Measurements from ENCODE around the gene SPINK5.
A peak's percentile ranks its signal among the peaks of the same experiment; 100 is the strongest.
"Not testable (repeated sequence)": the region's sequence is repeated elsewhere in the genome, so short reads cannot be mapped to it uniquely, and the experiment has no call there.

SPINK5 gene, protein sequence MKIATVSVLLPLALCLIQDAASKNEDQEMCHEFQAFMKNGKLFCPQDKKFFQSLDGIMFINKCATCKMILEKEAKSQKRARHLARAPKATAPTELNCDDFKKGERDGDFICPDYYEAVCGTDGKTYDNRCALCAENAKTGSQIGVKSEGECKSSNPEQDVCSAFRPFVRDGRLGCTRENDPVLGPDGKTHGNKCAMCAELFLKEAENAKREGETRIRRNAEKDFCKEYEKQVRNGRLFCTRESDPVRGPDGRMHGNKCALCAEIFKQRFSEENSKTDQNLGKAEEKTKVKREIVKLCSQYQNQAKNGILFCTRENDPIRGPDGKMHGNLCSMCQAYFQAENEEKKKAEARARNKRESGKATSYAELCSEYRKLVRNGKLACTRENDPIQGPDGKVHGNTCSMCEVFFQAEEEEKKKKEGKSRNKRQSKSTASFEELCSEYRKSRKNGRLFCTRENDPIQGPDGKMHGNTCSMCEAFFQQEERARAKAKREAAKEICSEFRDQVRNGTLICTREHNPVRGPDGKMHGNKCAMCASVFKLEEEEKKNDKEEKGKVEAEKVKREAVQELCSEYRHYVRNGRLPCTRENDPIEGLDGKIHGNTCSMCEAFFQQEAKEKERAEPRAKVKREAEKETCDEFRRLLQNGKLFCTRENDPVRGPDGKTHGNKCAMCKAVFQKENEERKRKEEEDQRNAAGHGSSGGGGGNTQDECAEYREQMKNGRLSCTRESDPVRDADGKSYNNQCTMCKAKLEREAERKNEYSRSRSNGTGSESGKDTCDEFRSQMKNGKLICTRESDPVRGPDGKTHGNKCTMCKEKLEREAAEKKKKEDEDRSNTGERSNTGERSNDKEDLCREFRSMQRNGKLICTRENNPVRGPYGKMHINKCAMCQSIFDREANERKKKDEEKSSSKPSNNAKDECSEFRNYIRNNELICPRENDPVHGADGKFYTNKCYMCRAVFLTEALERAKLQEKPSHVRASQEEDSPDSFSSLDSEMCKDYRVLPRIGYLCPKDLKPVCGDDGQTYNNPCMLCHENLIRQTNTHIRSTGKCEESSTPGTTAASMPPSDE

DNA sequence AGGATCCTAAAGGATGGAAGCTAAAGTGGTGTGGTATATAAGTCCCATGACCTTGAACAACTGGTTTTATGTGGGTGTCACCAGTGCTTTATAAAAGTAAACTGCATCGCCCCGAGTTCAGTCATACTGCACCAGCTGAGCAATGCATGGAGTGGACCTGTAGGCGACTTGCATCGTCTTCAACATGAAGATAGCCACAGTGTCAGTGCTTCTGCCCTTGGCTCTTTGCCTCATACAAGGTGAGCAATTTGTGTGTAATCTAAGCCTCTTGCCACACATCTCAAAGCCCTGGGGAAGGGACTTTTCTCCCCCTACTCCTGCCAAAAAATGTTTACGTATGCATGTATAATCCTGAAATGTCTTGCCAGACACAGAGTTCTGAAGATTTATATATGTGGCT is at the start of gene SPINK5:
TSS of gene SPINK5 (plus strand) at position 120 of the 400 bp plus-strand sequence. CDS start at position 185, 65 bp downstream.
- intact Hi-C loops (cut with DNase I) = no loop called here

DNA sequence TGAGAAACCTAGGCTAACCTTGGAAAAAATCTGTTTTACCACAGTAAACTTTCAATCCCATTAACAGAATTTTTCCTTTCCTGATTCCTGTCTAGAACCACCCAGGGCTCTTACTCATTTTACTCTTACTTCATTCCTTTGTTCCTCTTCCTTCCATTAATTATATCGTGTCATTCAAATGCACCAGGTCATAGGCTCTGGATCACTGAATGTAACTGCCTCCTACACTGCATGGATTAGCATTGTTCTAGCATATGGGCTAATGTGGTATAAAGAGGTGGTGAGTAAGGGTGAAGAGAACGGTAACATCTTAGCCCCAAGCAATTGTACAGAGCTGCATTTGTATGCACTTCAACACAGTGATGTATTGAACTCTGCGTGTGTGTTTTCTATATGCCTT is 49.5 kb upstream of the SPINK5 start:
- intact Hi-C loops (cut with DNase I) = no loop called here
- no peak for DNase-seq

More for the DNA sequence above, at the start of gene SPINK5:
- no peak for DNase-seq

DNA sequence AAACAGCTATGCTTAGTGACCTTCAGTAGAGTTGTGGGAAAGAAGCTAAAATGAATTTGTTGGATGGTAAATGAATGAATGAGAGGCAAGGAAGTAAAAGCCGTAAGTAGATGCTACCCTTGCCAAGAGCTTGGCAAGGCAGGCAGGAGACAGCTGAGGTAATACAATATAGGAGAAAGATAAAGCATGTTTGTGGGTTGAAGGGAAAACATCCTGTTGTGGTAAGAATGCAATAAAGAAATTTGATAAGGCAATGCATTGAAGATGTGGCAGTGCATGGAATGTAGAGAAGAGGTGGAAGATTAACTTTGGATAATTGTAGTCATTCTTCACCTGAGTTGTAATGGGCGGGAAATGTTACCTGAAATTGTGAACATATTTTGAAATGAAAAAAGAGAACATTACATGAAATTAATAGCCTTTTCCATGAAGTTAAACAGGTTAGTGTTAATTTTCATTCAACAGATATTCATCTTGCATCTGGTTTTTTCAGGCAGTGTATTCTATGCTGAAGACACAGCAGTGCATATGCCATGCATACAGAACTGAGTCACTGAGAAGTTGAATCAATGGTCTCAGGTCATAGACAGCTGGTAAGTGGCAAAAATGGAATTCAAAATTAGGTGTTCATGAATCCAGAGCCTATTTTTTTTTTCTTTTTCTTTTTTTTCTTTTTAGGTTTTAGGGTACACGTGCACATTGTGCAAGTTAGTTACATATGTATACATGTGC is 43.4 kb upstream of the SPINK5 start:
- DNase-seq = no peak
- intact Hi-C loops (cut with DNase I) = no loop called here

DNA sequence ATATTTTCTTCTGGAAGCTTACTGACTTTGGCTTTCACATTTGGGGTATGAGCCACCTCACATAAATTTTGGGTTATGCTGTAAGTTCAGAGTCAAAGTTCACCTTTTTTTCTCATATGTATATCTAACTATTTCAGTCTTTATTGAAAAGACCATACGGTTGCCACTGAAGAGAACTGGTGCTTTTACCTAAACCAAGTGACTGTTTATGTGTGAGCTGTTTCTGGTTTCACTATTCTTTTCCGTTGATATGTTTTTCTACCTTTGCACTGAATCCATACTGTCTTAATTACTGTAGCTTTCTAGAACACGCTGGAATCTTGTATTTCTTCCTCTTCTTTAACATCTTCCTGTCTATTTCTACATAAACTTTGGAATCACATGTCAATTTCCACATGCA is 36.3 kb upstream of the SPINK5 start:
- no peak for DNase-seq
- intact Hi-C loops (cut with DNase I) = no loop called here

DNA sequence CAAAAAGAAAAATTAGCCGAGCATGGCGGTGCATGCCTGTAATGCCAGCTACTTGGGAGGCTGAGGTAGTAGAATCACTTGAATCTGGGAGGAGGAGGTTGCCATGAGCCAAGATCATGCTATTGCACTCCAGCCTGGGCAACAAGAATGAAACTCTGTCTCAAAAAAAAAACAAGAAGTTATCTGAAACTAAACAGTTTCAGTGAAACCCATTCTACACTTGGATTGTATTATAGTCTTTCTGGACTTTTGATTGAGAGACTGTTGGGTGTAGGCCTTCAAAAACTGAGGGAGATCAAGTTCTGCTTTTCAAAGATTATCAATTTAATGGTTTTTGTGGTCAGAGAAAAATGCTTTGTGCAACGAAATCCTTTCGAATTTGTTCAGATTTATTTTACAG is 34.6 kb upstream of the SPINK5 start:
- DNase-seq = no peak
- intact Hi-C loops (cut with DNase I) = no loop called here

DNA sequence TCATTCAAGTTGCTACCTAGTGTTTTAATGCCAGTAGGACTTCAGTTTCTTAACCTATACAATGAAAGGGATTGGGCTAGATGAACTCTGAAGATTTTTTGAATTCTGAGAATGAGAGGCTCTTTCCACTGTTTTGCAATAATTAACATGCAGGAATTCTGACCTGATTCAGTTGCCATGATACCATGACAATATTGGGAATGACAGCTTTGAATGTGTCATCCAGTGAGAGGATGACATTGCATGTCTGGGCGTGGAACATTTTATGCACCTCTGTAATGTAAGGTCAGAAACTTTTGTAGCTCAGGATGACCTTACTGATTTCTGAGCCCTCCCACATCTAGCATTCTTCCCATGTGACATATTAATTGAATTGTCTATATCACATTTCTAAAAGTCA is 30.6 kb upstream of the SPINK5 start:
- peak in 4 of 42 donors; percentile 11 to 42 (median 19) for DNase-seq
- intact Hi-C loops (cut with DNase I) = no loop called here

DNA sequence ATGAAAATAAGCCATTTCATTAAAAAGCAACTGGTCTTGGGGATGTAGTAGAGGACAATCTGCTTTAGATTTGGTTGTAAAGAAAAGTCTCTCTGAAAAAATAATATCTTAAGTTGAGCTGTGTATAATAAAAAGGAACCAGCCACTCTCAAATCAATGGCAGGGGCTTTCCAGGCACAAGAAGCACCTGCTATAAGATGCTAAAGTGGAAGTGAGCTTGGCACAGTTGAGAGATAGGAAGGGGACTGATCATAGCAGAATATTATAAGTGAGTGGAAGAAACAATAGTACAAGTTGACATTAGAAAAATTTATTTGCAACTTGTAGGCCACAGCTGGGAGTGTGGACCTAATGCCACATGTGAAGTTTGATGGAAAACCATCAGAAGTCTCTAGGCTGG is 28.1 kb upstream of the SPINK5 start:
- no peak for DNase-seq
- intact Hi-C loops (cut with DNase I) = no loop called here

DNA sequence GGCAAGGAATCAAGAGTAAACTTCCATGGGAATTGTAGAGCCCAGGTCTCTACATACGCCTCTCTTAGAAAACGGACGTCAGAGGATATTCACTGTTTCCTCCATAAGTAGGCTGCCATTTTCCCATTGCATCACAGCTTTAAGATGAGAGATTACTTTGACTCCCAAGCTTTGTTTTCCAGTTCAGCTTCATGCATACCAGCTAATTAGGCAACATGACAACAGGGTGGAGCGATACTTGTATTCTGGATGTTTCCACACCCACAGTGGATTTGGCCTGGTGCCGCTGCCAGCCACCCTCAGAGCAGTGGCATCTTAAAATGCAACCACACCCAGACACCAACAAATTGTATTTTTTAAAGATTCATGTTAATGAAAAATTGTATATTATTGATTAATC is 20.9 kb upstream of the SPINK5 start:
- DNase-seq = no peak
- intact Hi-C loops (cut with DNase I) = no loop called here

DNA sequence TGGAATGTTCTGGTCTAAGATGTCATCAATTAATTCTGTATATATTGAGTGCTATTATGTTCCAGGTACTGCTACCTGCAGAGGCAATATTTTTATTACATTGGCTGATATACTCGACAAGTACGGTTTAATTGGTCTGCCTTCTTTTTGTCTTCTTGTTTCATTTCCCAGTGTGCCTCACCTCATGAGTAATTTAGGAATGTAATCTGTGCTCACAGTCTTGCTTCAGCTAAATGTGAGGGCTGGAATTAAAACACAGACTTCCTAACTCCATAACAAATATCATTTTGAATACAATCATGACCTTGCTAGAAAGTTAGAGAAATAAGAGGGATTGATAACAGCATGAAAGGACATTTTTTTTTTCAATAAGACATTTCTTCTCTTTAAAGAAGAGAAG is 20.1 kb upstream of the SPINK5 start:
- intact Hi-C loops (cut with DNase I) = no loop called here
- DNase-seq = no peak

DNA sequence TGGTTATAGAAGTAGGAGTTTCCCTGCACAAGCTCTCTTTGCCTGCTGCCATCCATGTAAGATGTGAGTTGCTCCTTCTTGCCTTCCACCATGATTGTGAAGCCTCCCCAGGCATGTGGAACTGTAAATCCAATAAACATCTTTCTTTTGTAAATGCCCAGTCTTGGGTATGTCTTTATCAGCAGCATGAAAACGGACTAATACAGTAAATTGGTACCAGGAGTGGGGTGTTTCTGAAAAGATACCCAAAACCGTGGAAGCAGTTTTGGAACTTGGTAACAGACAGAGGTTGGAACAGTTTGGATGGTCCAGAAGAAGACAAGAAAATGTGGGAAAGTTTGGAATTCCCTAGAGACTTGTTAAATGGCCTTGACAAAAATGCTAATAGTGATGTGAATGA is 8.6 kb upstream of the SPINK5 start:
- intact Hi-C loops (cut with DNase I); DNase-seq: not testable (repeated sequence)

DNA sequence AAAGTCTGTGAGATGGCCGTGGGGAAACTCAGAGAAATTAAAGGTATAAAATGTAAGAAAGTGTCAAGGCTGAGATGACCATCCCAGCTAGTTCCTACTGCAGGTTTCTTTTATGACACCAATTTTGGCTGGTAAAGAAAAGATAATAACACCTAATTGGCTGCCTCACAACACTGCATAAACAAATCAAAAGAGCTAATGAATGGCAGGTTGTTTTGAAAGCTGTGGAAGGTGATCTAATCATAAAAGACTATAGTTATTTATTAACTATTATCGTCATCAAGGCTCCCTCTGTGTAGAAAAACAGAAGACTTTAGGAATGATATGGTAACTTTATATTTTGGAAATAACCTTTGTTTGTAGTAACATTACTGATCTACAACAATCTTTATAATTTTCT is 3.5 kb upstream of the SPINK5 start:
- intact Hi-C loops (cut with DNase I) = no loop called here
- no peak for DNase-seq

DNA sequence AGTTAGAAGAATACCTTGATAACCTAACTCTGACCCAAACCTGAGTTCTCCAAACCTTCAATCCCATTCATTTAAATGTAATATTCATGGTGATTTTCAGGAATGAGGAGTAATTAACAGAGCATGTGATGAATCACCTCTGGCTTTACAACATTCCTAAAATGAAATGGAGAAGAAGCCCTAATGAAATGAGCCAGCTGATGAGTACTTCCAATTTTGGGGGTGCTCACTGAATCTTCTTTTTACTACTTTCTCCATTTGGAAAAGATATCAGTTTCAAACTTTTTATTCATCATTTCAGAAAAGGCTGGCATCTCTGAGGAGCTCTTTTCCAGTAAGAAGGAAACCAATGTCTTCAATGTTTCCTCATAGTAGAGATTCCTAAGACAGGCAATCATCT is 2.9 kb upstream of the SPINK5 start:
- intact Hi-C loops (cut with DNase I) = no loop called here
- DNase-seq = no peak

DNA sequence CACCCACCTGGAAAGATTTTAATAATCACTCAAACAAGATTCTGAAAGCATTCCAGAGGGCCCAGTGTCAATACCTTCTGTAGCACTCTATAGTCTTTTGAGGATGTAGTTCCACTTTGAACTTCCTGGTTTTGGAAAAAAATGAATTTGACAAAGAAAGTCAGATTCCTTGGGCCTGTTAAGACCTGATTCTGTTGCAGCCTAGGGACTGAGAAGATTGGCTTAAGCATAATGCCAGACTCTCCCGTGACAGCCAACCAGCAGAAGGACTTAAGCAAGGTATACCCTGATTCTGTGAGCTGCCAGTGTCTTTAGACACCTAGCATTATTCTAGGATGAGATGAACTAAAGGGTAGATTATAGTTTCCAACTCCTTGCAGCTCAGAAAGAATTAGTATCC is 6.8 kb downstream of the SPINK5 start:
- no peak for DNase-seq
- intact Hi-C loops (cut with DNase I) = no loop called here

DNA sequence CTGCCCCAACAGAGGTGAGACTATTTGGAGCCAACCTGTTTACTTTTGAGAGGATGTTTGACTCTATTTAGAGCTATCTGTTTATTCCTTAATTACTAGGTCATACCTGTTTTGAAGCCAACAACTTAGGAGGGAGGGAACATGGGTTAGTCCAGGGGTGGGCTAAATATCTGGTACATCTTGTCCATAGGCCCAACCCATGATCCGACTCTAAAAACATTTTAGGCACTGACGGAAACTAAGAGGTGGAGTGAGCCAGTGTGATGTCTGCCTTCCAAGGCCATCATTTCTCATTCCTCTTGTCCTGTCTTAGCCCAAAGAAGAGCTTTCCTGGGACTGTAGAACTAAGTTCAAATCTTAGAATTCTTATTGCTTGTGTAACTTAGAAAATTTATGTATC is 8.4 kb downstream of the SPINK5 start:
- intact Hi-C loops (cut with DNase I) = no loop called here
- no peak for DNase-seq

DNA sequence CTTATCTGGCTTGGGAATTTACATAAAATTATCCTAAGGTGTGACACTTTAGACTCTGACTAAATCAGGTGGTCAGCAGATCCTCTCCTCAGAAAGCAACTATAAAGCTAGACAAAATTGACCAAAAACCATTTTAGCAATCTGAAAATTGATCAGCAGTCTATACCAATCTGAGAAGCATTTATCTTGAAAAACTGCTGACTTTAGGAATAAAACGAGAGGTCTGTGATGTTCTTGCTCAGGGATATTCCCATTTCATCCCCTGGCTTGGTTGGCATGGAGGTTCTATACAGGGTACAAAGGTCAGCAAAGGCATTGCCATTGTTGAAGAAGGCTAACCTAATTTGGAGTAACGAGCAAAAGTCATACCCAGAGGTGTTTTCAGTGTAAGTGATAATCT is 11.7 kb downstream of the SPINK5 start:
- intact Hi-C loops (cut with DNase I) = no loop called here
- no peak for DNase-seq

DNA sequence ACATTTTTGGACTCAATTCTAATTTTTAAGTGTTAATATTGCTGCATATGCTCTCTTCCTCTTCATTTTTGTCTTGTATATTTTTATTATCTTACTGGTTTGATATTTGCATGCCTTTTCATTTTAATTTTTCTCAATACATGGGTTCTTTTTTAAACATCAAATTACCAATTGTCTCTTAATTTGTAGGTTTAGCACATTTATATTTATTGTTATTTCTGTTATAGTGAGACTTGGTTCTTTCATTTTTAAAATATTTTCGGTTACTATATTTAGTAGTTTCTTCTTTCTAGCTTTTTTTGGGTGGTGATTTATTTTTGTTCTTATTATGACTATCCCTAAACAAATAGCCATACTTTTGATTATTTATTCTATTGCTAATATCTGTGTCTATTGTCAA is 19.4 kb downstream of the SPINK5 start:
- DNase-seq = no peak
- intact Hi-C loops (cut with DNase I) = no loop called here

DNA sequence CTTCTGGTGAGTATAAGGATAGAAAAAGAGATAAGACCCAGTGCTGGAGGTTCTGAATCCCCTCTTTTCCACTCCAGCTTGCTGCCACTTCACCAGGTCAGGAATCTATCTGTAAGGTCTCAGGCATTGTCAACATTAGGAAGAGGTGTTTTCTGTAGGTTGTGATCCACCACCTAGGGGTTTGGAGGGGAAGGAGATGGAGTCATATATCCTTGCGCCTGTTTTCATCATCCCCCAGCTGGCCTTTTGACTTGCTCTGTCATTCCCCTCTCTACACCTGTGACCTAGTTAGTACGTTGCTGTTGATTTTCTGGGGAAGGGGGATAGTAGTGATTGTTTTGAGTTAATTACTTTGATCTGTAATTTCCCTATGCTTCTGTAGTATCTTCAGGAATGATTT is 20.5 kb downstream of the SPINK5 start:
- intact Hi-C loops (cut with DNase I) = no loop called here
- DNase-seq = no peak

DNA sequence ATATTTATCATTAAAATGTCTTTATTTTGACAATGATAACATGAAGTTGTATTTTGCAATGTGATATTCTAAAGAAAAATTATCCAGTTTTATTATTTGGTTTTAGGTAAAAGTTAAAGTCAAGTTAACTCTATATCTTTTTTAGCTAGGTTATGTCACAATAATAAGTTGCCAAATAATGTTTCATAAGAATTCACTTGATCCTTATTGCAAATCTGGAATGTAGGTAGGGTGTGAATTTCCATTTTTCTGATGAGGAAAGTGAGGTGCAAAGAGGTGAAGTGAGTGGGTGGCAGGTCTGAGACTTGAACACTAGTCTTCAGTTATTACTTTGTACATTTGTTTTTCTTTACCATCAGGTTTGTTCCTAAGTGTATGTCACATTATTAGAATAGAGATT is 21.5 kb downstream of the SPINK5 start:
- intact Hi-C loops (cut with DNase I) = no loop called here
- no peak for DNase-seq

DNA sequence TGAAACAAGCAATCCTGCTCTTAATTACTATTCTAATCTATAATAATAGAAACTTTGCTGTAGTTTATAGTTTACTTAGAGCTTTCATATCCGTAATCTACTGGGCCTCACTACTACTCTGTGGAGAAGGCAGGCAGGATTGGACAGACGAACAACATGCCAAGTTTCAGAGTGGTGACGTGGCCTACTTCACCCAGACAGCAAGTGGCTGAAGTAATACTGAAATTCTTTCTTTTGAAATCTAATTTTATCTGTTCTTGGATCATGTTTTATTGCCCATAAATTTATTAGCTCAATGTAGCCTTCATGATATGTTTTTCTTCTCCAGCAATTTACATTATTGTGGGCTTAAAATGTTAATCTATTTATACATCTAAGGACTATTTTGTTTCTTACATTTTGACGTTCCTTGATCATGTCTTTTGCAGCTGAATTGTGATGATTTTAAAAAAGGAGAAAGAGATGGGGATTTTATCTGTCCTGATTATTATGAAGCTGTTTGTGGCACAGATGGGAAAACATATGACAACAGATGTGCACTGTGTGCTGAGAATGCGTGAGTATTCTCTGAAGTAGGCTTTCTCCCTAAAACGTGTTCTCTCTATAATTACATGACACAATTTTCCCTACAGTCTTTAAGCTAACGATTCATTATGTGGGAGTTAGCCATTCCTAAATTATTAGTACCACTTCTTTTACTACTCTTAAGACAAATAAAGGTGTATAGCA is 22.4 kb downstream of the SPINK5 start:
- intact Hi-C loops (cut with DNase I) = no loop called here

More for the DNA sequence above, 22.4 kb downstream of the SPINK5 start:
- DNase-seq = no peak

Data from head of caudate nucleus (tissue), 42 donors.